MM.1S (cell line): Measurements from ENCODE around the gene AFF4.

ENCODE experiments used
- DNase-seq: peaks from one replicate; pipeline ENCODE4 v3.0.0-alpha.2; 2015
- H2AFZ ChIP-seq: fragments of 300-600 bp; sonication (generic); 2 replicates; pipeline ENCODE4 v1.6.0; 2016; ENCODE audit warnings: antibody characterized with exemption, low read length
- H3F3A ChIP-seq: fragments of 300-600 bp; sonication (generic); 2 replicates; pipeline ENCODE4 v1.6.1; 2016; ENCODE audit warnings: mild to moderate bottlenecking, antibody characterized with exemption, low read length, moderate library complexity, mixed read lengths; ENCODE audit not compliant: insufficient read depth
- H3K27ac ChIP-seq: fragments of 300-600 bp; sonication (generic); 2 replicates; pipeline ENCODE4 v1.5.1; 2016; ENCODE audit warnings: mild to moderate bottlenecking, low read length
- H3K27me3 ChIP-seq: fragments of 300-600 bp; sonication (generic); replicated peaks from 2 replicates; pipeline ENCODE4 v1.6.0; 2016; ENCODE audit warnings: low read length; ENCODE audit not compliant: insufficient read depth
- H3K36me3 ChIP-seq: fragments of 300-600 bp; sonication (generic); replicated peaks from 2 replicates; pipeline ENCODE4 v1.6.1; 2016; ENCODE audit warnings: mild to moderate bottlenecking, low read length, mixed read lengths; ENCODE audit not compliant: insufficient read depth
- H3K4me1 ChIP-seq: fragments of 300-600 bp; sonication (generic); 2 replicates; pipeline ENCODE4 v1.6.1; 2016; ENCODE audit warnings: low read length, mixed read lengths
- H3K4me2 ChIP-seq: fragments of 300-600 bp; sonication (generic); 2 replicates; pipeline ENCODE4 v1.6.0; 2016; ENCODE audit warnings: low read depth, low read length
- H3K4me3 ChIP-seq: fragments of 300-600 bp; sonication (generic); 2 replicates; pipeline ENCODE4 v1.5.1; 2016; ENCODE audit warnings: low read length, mixed read lengths
- H3K79me2 ChIP-seq: fragments of 300-600 bp; sonication (generic); 2 replicates; pipeline ENCODE4 v1.6.1; 2016; ENCODE audit warnings: mixed run types, low read length, mixed read lengths
- H3K9ac ChIP-seq: fragments of 300-600 bp; sonication (generic); 2 replicates; pipeline ENCODE4 v1.6.1; 2016; ENCODE audit warnings: low read length, mixed read lengths
- H3K9me2 ChIP-seq: fragments of 300-600 bp; sonication (generic); replicated peaks from 2 replicates; pipeline ENCODE4 v1.6.1; 2016; ENCODE audit warnings: mild to moderate bottlenecking, low read length, mixed read lengths; ENCODE audit not compliant: insufficient read depth
- H3K9me3 ChIP-seq: fragments of 300-600 bp; sonication (generic); replicated peaks from 2 replicates; pipeline ENCODE4 v1.6.1; 2016; ENCODE audit warnings: mild to moderate bottlenecking, low read length, mixed read lengths; ENCODE audit not compliant: insufficient read depth
- H4K20me1 ChIP-seq: fragments of 300-600 bp; sonication (generic); 2 replicates; pipeline ENCODE4 v1.6.1; 2016; ENCODE audit warnings: mild to moderate bottlenecking, low read length, moderate library complexity, mixed read lengths; ENCODE audit not compliant: insufficient read depth
- CTCF ChIP-seq: fragments of 300-600 bp; sonication (generic); IDR thresholded peaks from 2 replicates; pipeline ENCODE4 v1.5.1; 2016; ENCODE audit warnings: antibody characterized with exemption, low read length, mixed read lengths
- EZH2 ChIP-seq: fragments of 300-600 bp; sonication (generic); optimal IDR thresholded peaks from 2 replicates; pipeline ENCODE3; 2017; ENCODE audit warnings: low read depth, mild to moderate bottlenecking, antibody characterized with exemption, low read length, mixed read lengths
- EZH2phosphoT487 ChIP-seq: fragments of 300-600 bp; sonication (generic); IDR thresholded peaks from 2 replicates; pipeline ENCODE4 v1.6.1; 2018; ENCODE audit warnings: antibody characterized with exemption, low read length

The AFF4 gene

DNA sequence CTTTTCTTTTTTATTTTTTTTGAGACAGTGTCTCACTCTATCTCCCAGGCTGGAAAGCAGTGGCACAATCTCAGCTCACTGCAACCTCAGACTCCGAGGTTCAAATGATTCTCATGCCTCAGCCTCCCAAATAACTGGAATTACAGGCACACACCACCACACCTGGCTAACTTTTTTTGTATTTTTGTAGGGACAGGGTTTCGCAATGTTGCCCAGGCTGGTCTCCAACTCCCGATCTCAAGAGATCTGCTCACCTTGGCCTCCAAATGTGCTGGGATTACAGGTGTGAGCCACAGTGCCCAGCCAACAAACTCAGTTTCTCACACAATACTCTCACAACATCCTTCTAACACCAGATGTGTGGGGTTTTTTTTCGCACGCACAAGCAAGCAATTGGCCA is 22.1 kb downstream of the AFF4 start:
- H3K9me2 ChIP-seq = no peaks in the 10 kb centered on the region
- H4K20me1 ChIP-seq = no peaks in the 10 kb centered on the region; the same call in 1 of the 2 replicates
- no peaks in the 10 kb centered on the region for H3K36me3 ChIP-seq
- H3K9ac ChIP-seq = no peak overlapping the region
- no peak overlapping the region for H3K27ac ChIP-seq
- no peaks in the 10 kb centered on the region for H3K9me3 ChIP-seq
- peaks cover 85% of the 10 kb centered on the region for H3K79me2 ChIP-seq
- H3F3A ChIP-seq = no peaks in the 10 kb centered on the region
- no peaks in the 10 kb centered on the region for H3K4me1 ChIP-seq
- H3K4me3 ChIP-seq = no peak overlapping the region
- no peak for DNase-seq
- TF ChIP-seq EZH2 (no peak), CTCF (no peak), EZH2phosphoT487 (no peak)
- no peaks in the 10 kb centered on the region for H3K27me3 ChIP-seq
- H3K4me2 ChIP-seq = no peak overlapping the region
- H2AFZ ChIP-seq = no peak overlapping the region

DNA sequence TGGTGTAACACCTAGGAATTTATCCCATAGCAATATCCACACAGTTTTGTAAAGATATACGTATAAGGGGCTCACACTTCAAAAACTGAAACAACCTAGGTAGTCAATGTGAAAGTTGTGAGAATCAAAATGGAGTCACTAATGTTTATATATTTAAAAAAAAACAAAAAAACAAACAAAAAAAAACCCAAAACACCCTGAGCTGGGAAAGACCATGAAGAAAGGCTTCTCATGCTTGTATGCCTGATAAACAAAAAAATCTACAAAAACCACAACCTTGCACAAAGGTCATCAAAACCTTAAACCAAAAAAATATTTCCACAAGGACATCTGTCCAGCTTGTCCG is 35.4 kb downstream of the AFF4 start:
- Histone ChIP-seq H3F3A (no peaks in the 10 kb centered on the region), H2AFZ (no peak overlapping the region), H3K4me3 (no peak overlapping the region), H3K79me2 (no peaks in the 10 kb centered on the region), H3K4me1 (no peaks in the 10 kb centered on the region), H3K27me3 (no peaks in the 10 kb centered on the region), H3K4me2 (no peak overlapping the region), H3K9me2 (no peaks in the 10 kb centered on the region), H3K27ac (no peak overlapping the region), H3K36me3 (no peaks in the 10 kb centered on the region; the same call in 1 of the 2 replicates), H4K20me1 (no peaks in the 10 kb centered on the region), H3K9me3 (no peaks in the 10 kb centered on the region), H3K9ac (no peak overlapping the region)
- DNase-seq = no peak
- TF ChIP-seq EZH2 = no peak
- TF ChIP-seq EZH2phosphoT487 = no peak
- TF ChIP-seq CTCF = no peak

- Histone ChIP-seq H3K4me3 (no peak overlapping the region), H3K79me2 (no peaks in the 10 kb centered on the region), H3K27ac (no peak overlapping the region), H3F3A (no peaks in the 10 kb centered on the region), H4K20me1 (no peaks in the 10 kb centered on the region), H3K9me3 (no peaks in the 10 kb centered on the region), H3K36me3 (no peaks in the 10 kb centered on the region; the same call in 1 of the 2 replicates), H3K4me1 (no peaks in the 10 kb centered on the region), H3K9ac (no peak overlapping the region), H3K27me3 (no peaks in the 10 kb centered on the region), H3K4me2 (no peak overlapping the region), H2AFZ (no peak overlapping the region), H3K9me2 (no peaks in the 10 kb centered on the region)
- no peak for TF ChIP-seq EZH2
- TF ChIP-seq EZH2phosphoT487 = no peak
- TF ChIP-seq CTCF = no peak
- no peak for DNase-seq
Measured at GRCh38 chr5:132927355-132928061, 35.9 kb downstream of the AFF4 start.
